Neural progenitor cell (in vitro differentiated cells): ENCODE results near the gene ANKRD13C. TPM values are rescaled to one million over a fixed set of nuclear protein-coding genes. Genes with fewer than 3 reads are reported as not detected.

Experiments used
- DNase-seq: peaks from one replicate; pipeline ENCODE4 v3.0.0-alpha.2; 2016; ENCODE audit warnings: low spot score
- H2AFZ ChIP-seq: fragments of 200-600 bp; sonication (generic); replicated peaks from 2 replicates; pipeline ENCODE4 v1.6.1; 2016; ENCODE audit warnings: antibody characterized with exemption
- H3F3A ChIP-seq: fragments of 200-600 bp; sonication (generic); 2 replicates; pipeline ENCODE4 v1.6.1; 2016; ENCODE audit warnings: antibody characterized with exemption, low read depth
- H3K27ac ChIP-seq: fragments of 200-600 bp; sonication (generic); 2 replicates; pipeline ENCODE4 v1.5.1; 2016; ENCODE audit warnings: mild to moderate bottlenecking
- H3K27me3 ChIP-seq: fragments of 200-600 bp; sonication (generic); 2 replicates; pipeline ENCODE4 v1.6.1; 2016; ENCODE audit warnings: mild to moderate bottlenecking, moderate library complexity
- H3K36me3 ChIP-seq: fragments of 200-600 bp; sonication (generic); 2 replicates; pipeline ENCODE4 v1.5.1; 2016
- H3K4me1 ChIP-seq: fragments of 200-600 bp; sonication (generic); 2 replicates; pipeline ENCODE4 v1.6.1; 2016; ENCODE audit warnings: mixed run types
- H3K4me2 ChIP-seq: fragments of 200-600 bp; sonication (generic); 2 replicates; pipeline ENCODE4 v1.6.1; 2016
- H3K4me3 ChIP-seq: fragments of 200-600 bp; sonication (generic); 2 replicates; pipeline ENCODE4 v1.5.1; 2016
- H3K79me2 ChIP-seq: fragments of 200-600 bp; sonication (generic); 2 replicates; pipeline ENCODE4 v1.6.1; 2016; ENCODE audit warnings: low read depth
- H3K9ac ChIP-seq: fragments of 200-600 bp; sonication (generic); 2 replicates; pipeline ENCODE4 v1.6.1; 2016
- H3K9me3 ChIP-seq: fragments of 200-600 bp; sonication (generic); 2 replicates; pipeline ENCODE4 v1.5.1; 2016; ENCODE audit warnings: low read depth
- H4K20me1 ChIP-seq: fragments of 200-600 bp; sonication (generic); 2 replicates; pipeline ENCODE4 v1.6.1; 2016; ENCODE audit warnings: low read depth
- H3K27ac Mint-ChIP-seq: 3 replicates; pipeline ENCODE4 v1.8.0; 2021; ENCODE audit warnings: mixed read lengths
- H3K27me3 Mint-ChIP-seq: 2 replicates; pipeline ENCODE4 v1.8.0; 2022; ENCODE audit warnings: low read depth, mild to moderate bottlenecking, inconsistent platforms, moderate library complexity, mixed read lengths; ENCODE audit not compliant: insufficient read depth
- H3K36me3 Mint-ChIP-seq: 3 replicates; pipeline ENCODE4 v1.8.0; 2021; ENCODE audit warnings: mixed read lengths
- H3K4me1 Mint-ChIP-seq: 3 replicates; pipeline ENCODE4 v1.8.0; 2021; ENCODE audit warnings: mixed read lengths
- H3K4me3 Mint-ChIP-seq: 3 replicates; pipeline ENCODE4 v1.8.0; 2021; ENCODE audit warnings: mild to moderate bottlenecking, moderate library complexity, mixed read lengths
- H3K9me3 Mint-ChIP-seq: 3 replicates; pipeline ENCODE4 v1.8.0; 2020; ENCODE audit warnings: mixed read lengths
- EZH2 ChIP-seq: fragments of 200-600 bp; sonication (generic); IDR thresholded peaks from 2 replicates; pipeline ENCODE4 v1.6.1; 2017; ENCODE audit warnings: antibody characterized with exemption, mild to moderate bottlenecking, moderate library complexity
- EZH2phosphoT487 ChIP-seq: fragments of 200-600 bp; sonication (generic); IDR thresholded peaks from 2 replicates; pipeline ENCODE4 v1.6.1; 2017; ENCODE audit warnings: antibody characterized with exemption
- total RNA-seq: library from RNA; depleted of rRNA; stranded (reverse); fragments of >200 nt; gene quantifications from 2 replicates; pipeline ENCODE4 v1.2.3, GENCODE V29; 2015; ENCODE audit warnings: low replicate concordance
- TF ChIP-seq, protein P1 (sequence below): fragments of 200-600 bp; sonication (generic); IDR thresholded peaks from 2 replicates; pipeline ENCODE4 v1.5.1; 2017; ENCODE audit warnings: antibody characterized with exemption, mild to moderate bottlenecking

The ANKRD13C gene
- total RNA-seq, 1 donor from 2014 or later, result 45.7 TPM

GRCh38 chr1:70385477-70385876 lies 31.0 kb upstream of the ANKRD13C start:
- Histone ChIP-seq H3K9ac (no peak overlapping the region), H3K9me3 (no peaks in the 10 kb centered on the region), H2AFZ (peak overlapping the region; percentile 68), H3K4me2 (no peak overlapping the region), H3K4me1 (no peaks in the 10 kb centered on the region), H3F3A (no peaks in the 10 kb centered on the region), H4K20me1 (no peaks in the 10 kb centered on the region), H3K36me3 (no peaks in the 10 kb centered on the region), H3K4me3 (no peak overlapping the region), H3K27ac (no peak overlapping the region), H3K79me2 (no peaks in the 10 kb centered on the region), H3K27me3 (no peaks in the 10 kb centered on the region)
- TF ChIP-seq EZH2phosphoT487 (no peak), EZH2 (no peak)
- TF ChIP-seq, protein P1, sequence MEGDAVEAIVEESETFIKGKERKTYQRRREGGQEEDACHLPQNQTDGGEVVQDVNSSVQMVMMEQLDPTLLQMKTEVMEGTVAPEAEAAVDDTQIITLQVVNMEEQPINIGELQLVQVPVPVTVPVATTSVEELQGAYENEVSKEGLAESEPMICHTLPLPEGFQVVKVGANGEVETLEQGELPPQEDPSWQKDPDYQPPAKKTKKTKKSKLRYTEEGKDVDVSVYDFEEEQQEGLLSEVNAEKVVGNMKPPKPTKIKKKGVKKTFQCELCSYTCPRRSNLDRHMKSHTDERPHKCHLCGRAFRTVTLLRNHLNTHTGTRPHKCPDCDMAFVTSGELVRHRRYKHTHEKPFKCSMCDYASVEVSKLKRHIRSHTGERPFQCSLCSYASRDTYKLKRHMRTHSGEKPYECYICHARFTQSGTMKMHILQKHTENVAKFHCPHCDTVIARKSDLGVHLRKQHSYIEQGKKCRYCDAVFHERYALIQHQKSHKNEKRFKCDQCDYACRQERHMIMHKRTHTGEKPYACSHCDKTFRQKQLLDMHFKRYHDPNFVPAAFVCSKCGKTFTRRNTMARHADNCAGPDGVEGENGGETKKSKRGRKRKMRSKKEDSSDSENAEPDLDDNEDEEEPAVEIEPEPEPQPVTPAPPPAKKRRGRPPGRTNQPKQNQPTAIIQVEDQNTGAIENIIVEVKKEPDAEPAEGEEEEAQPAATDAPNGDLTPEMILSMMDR, result no peak
- Mint-ChIP-seq H3K4me3 (no peak overlapping the region), H3K9me3 (no peaks in the 10 kb centered on the region), H3K36me3 (no peaks in the 10 kb centered on the region), H3K4me1 (no peaks in the 10 kb centered on the region), H3K27me3 (peaks cover 5% of the 10 kb centered on the region), H3K27ac (no peak overlapping the region)
- DNase-seq, result no peak

- H3K4me1 Mint-ChIP-seq, result no peaks in the 10 kb centered on the region
- DNase-seq, result no peak
Measured at GRCh38 chr1:70384542-70384941, 30.0 kb upstream of the ANKRD13C start.

DNA sequence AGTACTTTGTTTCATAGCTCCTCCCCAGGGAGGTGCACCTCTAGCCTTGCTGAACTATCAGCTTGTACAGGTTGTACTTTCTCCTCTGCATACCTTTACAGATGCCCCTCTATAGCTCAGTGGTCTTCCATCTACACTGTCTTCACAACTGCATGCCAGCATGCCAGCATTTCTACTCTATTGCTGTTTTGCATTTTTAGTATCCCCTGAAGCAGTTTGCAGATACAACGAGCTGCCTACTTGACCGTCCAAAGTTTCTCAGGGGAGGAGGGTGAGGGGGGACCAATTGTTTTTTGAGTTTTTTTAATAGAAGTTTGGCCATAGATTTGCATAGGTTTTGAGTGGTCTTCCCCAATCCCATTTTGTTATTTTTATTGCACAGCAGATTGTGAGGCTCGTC lies 29.0 kb upstream of the ANKRD13C start:
- no peaks in the 10 kb centered on the region for H3K36me3 ChIP-seq
- H3K4me2 ChIP-seq, result no peak overlapping the region
- H3K27ac ChIP-seq, result no peak overlapping the region
- no peaks in the 10 kb centered on the region for H3K4me1 ChIP-seq
- no peak overlapping the region for H3K4me3 ChIP-seq
- TF ChIP-seq, protein P1, result no peak
- TF ChIP-seq EZH2phosphoT487 (no peak), EZH2 (no peak)
- DNase-seq, result no peak
- H3K9me3 ChIP-seq, result no peaks in the 10 kb centered on the region
- H2AFZ ChIP-seq, result no peak overlapping the region
- H3K27me3 Mint-ChIP-seq, result peaks cover 5% of the 10 kb centered on the region
- H3K36me3 Mint-ChIP-seq, result no peaks in the 10 kb centered on the region
- H3K27ac Mint-ChIP-seq, result no peak overlapping the region
- H3K27me3 ChIP-seq, result no peaks in the 10 kb centered on the region
- no peaks in the 10 kb centered on the region for H3K79me2 ChIP-seq
- H3K9me3 Mint-ChIP-seq, result no peaks in the 10 kb centered on the region
- no peaks in the 10 kb centered on the region for H4K20me1 ChIP-seq
- H3K4me1 Mint-ChIP-seq, result peaks cover 2% of the 10 kb centered on the region
- no peak overlapping the region for H3K9ac ChIP-seq
- H3F3A ChIP-seq, result no peaks in the 10 kb centered on the region
- H3K4me3 Mint-ChIP-seq, result no peak overlapping the region

More at GRCh38 chr1:70384542-70384941, 30.0 kb upstream of the ANKRD13C start:
- H3K4me3 Mint-ChIP-seq, result no peak overlapping the region
- H3K27me3 Mint-ChIP-seq, result peaks cover 5% of the 10 kb centered on the region
- Histone ChIP-seq H3K4me3 (no peak overlapping the region), H3F3A (no peaks in the 10 kb centered on the region), H3K36me3 (no peaks in the 10 kb centered on the region), H3K79me2 (no peaks in the 10 kb centered on the region), H3K27me3 (no peaks in the 10 kb centered on the region), H3K27ac (no peak overlapping the region), H3K9me3 (no peaks in the 10 kb centered on the region), H4K20me1 (no peaks in the 10 kb centered on the region), H3K4me2 (no peak overlapping the region), H3K9ac (no peak overlapping the region), H2AFZ (no peak overlapping the region), H3K4me1 (no peaks in the 10 kb centered on the region)
- no peaks in the 10 kb centered on the region for H3K9me3 Mint-ChIP-seq
- TF ChIP-seq EZH2 (no peak), EZH2phosphoT487 (no peak)
- TF ChIP-seq, protein P1, result no peak
- H3K36me3 Mint-ChIP-seq, result no peaks in the 10 kb centered on the region
- H3K27ac Mint-ChIP-seq, result no peak overlapping the region
